ENCODE results near the gene ALCAM. TPM values are rescaled to one million over a fixed set of nuclear protein-coding genes. Genes with fewer than 3 reads are reported as not detected.

ALCAM gene
- total RNA-seq, 1 donor from 2014 or later = 26.5 TPM

DNA sequence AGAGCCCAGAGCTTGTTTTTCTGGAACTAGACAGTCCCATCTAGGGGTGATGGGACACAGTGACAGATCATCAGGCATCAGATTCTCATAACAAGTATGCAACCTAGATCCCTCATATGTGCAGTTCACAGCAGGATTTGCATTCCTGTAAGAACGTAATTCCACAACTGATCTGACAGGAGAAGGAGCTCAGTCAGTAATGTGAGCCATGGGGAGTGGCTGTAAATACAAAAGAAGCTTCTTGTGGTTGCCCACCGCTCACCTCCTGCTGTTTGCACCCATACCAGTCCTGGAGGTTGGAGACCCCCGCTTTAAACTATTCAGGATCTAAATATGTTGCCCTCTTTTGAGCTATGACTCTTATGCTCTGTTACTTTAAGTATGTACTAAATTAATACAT is 167.3 kb downstream of the ALCAM start:
- H3K9me3 Mint-ChIP-seq = no peaks in the 10 kb centered on the region
- no peak for DNase-seq
- H3K4me1 Mint-ChIP-seq = no peaks in the 10 kb centered on the region
- peaks cover 5% of the 10 kb centered on the region for H3K36me3 Mint-ChIP-seq (ENCODE audit: low read depth)
- no peak overlapping the region for H3K4me3 Mint-ChIP-seq
- H3K27me3 Mint-ChIP-seq = no peaks in the 10 kb centered on the region
- intact Hi-C loops (cut with micrococcal nuclease) = no loop called here
- H3K27ac Mint-ChIP-seq = no peak overlapping the region

DNA sequence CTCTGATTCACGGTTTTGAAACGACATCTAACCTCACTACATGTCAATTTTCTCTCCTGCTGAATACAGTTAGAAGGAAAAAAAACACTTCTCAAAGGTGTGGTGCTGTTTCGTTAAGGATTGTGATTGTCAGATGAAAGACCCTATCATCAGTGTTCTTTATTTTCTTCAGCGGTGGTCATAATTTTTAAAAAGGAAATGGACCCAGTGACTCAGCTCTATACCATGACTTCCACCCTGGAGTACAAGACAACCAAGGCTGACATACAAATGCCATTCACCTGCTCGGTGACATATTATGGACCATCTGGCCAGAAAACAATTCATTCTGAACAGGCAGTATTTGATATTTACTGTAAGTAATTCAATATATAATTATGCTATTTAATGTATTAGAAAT is 167.8 kb downstream of the ALCAM start:
- intact Hi-C loops (cut with micrococcal nuclease) = no loop called here
- Mint-ChIP-seq H3K4me3 (no peak overlapping the region), H3K27ac (no peak overlapping the region), H3K9me3 (no peaks in the 10 kb centered on the region), H3K27me3 (no peaks in the 10 kb centered on the region), H3K36me3 (ENCODE audit: low read depth) (peaks cover 5% of the 10 kb centered on the region), H3K4me1 (no peaks in the 10 kb centered on the region)
- DNase-seq = no peak

DNA sequence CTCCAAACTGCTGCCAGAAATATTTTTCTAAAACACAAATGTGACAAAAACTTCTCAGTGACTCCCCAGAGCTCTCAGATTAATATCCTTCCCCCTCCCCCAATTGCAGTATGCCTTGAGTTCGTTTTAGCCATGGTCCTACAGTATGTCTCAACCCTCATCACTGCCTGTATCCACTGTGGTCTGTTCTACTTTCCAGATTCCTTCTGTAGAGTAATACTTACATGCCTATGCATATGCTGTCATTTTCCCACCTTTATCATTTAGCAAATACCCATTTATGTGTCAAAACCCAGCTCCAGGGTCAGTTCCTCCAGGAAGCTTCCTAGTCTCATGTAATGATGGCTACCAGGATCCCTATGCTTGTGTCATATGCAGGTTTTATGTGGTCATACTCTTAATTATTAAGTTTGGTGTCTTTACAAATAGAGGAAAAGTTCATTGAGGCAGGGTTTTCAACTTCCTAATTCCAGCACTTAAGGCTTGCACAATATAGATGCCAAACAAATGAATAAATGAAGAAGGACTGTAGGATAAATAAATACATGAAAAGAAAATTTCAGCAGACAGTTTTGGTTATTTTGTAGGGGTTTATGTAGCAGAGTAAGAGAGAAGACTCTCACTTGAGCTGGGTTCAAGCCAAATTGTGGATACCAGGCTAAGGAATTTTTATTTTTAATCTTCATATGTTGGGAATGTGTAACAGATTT is 170.8 kb downstream of the ALCAM start:
- intact Hi-C loops (cut with micrococcal nuclease) = no loop called here
- H3K4me3 Mint-ChIP-seq = no peak overlapping the region
- H3K4me1 Mint-ChIP-seq = no peaks in the 10 kb centered on the region
- no peaks in the 10 kb centered on the region for H3K27me3 Mint-ChIP-seq
- H3K9me3 Mint-ChIP-seq = no peaks in the 10 kb centered on the region
- H3K27ac Mint-ChIP-seq = no peak overlapping the region
- DNase-seq = no peak
- peaks cover 10% of the 10 kb centered on the region for H3K36me3 Mint-ChIP-seq (ENCODE audit: low read depth)

DNA sequence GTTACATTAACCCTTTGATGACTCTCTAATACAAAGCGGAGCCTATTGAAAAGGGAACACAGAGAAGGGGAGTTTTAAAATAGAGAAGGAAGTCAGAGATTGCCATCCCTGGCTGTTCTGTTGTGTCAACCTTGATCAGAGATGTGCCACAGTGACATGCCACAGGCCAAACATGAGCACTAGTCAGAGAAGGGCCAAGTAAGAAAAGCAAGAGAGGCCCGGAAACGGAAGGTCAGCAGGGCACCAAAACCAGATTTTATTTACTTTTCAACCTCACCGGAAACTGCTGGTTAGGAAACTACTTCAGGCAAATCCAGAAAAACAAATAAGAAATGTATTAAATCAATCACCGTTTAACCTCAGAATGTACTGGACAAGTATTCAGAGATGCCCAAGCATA is 171.8 kb downstream of the ALCAM start:
- no peaks in the 10 kb centered on the region for H3K9me3 Mint-ChIP-seq

DNA sequence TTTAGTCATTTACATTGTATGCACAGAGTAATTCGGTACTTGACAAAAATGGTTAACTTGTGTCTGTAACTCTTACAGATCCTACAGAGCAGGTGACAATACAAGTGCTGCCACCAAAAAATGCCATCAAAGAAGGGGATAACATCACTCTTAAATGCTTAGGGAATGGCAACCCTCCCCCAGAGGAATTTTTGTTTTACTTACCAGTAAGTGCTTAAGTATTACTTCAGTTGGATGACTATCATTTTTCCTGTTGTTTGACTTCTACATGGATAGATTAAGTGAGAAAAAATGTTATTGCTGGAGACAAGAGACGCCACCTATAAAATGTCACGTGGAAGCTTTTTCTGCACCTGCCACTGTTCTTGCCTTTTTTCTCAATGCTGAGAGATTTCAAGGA is 173.2 kb downstream of the ALCAM start:
- peaks cover 23% of the 10 kb centered on the region for H3K36me3 Mint-ChIP-seq (ENCODE audit: low read depth)
- H3K27me3 Mint-ChIP-seq = no peaks in the 10 kb centered on the region
- no peaks in the 10 kb centered on the region for H3K4me1 Mint-ChIP-seq
- intact Hi-C loops (cut with micrococcal nuclease) = no loop called here
- no peak overlapping the region for H3K4me3 Mint-ChIP-seq
- no peak overlapping the region for H3K27ac Mint-ChIP-seq
- no peaks in the 10 kb centered on the region for H3K9me3 Mint-ChIP-seq
- no peak for DNase-seq

More for the DNA sequence above, 171.8 kb downstream of the ALCAM start:
- H3K36me3 Mint-ChIP-seq (ENCODE audit: low read depth) = peaks cover 15% of the 10 kb centered on the region
- H3K4me3 Mint-ChIP-seq = no peak overlapping the region
- intact Hi-C loops (cut with micrococcal nuclease) = no loop called here
- no peak for DNase-seq
- no peaks in the 10 kb centered on the region for H3K27me3 Mint-ChIP-seq
- no peak overlapping the region for H3K27ac Mint-ChIP-seq
- no peaks in the 10 kb centered on the region for H3K4me1 Mint-ChIP-seq

DNA sequence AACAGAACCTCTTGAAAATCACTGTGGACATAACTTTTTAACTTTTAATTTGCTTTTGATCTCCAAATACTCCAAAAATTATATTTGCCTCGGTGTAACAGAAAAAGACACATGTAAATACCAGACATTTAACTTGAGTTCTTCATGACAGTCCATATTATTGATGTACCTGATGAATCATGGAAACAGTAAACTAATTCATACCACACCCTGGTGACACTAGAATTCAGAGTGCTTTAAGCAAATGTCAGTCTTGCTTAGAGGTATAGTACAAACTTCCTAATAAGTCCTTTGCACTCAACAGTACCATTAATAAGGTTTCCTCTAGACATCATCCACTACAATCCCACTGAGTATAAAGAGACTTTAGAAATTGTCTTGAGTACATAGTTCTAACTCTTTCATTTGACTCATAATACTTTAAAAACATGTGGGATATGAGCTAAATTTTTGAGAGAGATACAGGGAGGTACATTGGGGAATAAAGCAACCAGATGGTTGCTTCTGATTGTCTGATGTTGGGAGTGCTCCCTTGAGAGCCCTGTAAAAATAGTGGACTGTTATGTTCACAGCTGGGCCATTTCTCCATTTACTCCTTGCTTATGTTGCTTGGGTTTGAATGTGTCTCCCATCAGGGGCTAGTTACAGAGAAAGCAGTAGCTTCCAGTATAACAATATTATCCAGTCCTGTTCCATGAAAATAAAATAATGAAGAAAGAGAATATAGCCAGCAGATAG is 175.7 kb downstream of the ALCAM start:
- no peak for DNase-seq
- H3K9me3 Mint-ChIP-seq = no peaks in the 10 kb centered on the region
- H3K36me3 Mint-ChIP-seq (ENCODE audit: low read depth) = peaks cover 30% of the 10 kb centered on the region
- no peak overlapping the region for H3K27ac Mint-ChIP-seq
- intact Hi-C loops (cut with micrococcal nuclease) = no loop called here
- H3K4me3 Mint-ChIP-seq = no peak overlapping the region
- no peaks in the 10 kb centered on the region for H3K27me3 Mint-ChIP-seq
- H3K4me1 Mint-ChIP-seq = no peaks in the 10 kb centered on the region

DNA sequence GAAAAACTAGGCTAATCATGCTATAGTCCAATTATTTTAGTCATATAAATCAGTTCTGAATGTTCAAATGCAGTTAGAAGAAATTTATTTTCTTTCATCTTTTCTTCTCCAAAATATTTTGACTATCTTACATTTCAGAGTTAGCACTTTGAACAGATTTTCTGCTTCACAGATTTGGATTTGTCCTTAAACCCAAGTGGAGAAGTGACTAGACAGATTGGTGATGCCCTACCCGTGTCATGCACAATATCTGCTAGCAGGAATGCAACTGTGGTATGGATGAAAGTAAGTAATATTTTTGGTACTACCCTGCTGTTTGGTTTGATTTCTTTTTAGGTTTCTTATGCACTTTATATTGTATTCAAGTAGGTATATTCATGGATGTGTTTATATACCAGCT is 178.3 kb downstream of the ALCAM start:
- no peak overlapping the region for H3K4me3 Mint-ChIP-seq
- H3K27ac Mint-ChIP-seq = no peak overlapping the region
- intact Hi-C loops (cut with micrococcal nuclease) = no loop called here

DNA sequence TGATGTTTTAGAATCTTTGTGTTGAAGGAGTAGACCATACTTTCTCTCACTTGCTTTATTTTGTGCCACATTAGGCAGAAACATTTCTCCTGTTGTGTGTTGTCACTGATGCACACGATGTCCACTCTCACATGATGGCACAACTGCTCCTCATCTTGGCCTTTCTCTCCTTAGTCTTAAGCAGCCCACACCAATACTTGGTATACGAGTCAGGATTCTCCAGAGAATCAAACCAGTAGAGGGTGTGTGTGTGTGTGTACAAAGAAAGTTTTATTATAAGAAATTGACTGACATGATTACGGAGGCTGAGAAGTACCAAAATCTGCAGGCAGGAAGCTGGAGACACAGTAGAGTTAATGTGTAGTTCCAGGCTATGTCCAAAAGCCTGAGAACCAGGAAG is 187.1 kb downstream of the ALCAM start:
- H3K27ac Mint-ChIP-seq = no peak overlapping the region
- H3K9me3 Mint-ChIP-seq = peaks cover 3% of the 10 kb centered on the region

More for the DNA sequence above, 178.3 kb downstream of the ALCAM start:
- H3K9me3 Mint-ChIP-seq = peaks cover 3% of the 10 kb centered on the region
- H3K36me3 Mint-ChIP-seq (ENCODE audit: low read depth) = peaks cover 37% of the 10 kb centered on the region
- DNase-seq = no peak
- no peaks in the 10 kb centered on the region for H3K27me3 Mint-ChIP-seq
- no peaks in the 10 kb centered on the region for H3K4me1 Mint-ChIP-seq

DNA sequence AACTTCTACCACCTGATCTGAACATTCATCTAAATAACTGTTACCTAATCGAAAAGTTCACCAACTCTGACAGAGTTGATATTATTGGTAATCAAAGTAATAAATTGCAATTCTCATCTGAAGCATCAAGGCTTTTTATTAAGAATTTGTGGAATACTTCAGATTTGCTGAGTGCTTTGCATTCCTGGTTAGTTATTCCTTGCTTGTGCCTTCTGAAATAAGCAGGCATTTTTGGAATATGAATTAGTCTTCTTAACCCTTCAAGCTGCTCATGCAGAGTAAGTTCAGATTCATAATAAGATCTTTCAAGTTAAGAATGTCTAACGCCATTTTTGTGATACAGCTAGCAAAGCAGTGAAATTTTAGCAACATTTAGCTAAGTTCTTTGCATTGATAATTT is 188.5 kb downstream of the ALCAM start:
- DNase-seq = no peak
- Mint-ChIP-seq H3K27ac (no peak overlapping the region), H3K27me3 (no peaks in the 10 kb centered on the region), H3K36me3 (ENCODE audit: low read depth) (peaks cover 18% of the 10 kb centered on the region), H3K9me3 (no peaks in the 10 kb centered on the region), H3K4me1 (no peaks in the 10 kb centered on the region), H3K4me3 (no peak overlapping the region)
- intact Hi-C loops (cut with micrococcal nuclease) = no loop called here

More for the DNA sequence above, 187.1 kb downstream of the ALCAM start:
- Mint-ChIP-seq H3K27me3 (no peaks in the 10 kb centered on the region), H3K4me1 (no peaks in the 10 kb centered on the region), H3K4me3 (no peak overlapping the region), H3K36me3 (ENCODE audit: low read depth) (peaks cover 22% of the 10 kb centered on the region)
- intact Hi-C loops (cut with micrococcal nuclease) = no loop called here
- no peak for DNase-seq

DNA sequence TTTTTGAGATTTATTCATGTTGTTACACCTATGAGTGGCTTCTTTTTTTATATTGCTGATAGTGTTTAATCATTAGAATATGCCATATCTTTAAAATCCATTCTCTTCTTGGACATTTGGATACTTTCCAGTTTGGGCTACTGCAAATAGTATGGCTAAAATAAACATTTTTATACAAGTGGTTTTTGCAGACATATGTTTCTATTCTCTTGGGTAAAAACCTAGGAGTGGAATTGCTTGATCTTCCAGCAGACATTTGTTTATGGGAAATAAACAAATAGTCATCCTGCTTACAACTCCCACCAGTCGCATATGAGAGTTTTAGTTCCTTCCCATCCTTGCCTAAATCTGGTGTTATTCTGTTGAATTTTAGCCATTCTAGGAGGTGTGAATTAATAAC is 193.1 kb downstream of the ALCAM start:
- no peaks in the 10 kb centered on the region for H3K4me1 Mint-ChIP-seq
- no peak overlapping the region for H3K4me3 Mint-ChIP-seq
- no peak overlapping the region for H3K27ac Mint-ChIP-seq
- H3K9me3 Mint-ChIP-seq = no peaks in the 10 kb centered on the region
- no peak for DNase-seq
- no peaks in the 10 kb centered on the region for H3K27me3 Mint-ChIP-seq
- intact Hi-C loops (cut with micrococcal nuclease) = no loop called here
- no peaks in the 10 kb centered on the region for H3K36me3 Mint-ChIP-seq (ENCODE audit: low read depth)

DNA sequence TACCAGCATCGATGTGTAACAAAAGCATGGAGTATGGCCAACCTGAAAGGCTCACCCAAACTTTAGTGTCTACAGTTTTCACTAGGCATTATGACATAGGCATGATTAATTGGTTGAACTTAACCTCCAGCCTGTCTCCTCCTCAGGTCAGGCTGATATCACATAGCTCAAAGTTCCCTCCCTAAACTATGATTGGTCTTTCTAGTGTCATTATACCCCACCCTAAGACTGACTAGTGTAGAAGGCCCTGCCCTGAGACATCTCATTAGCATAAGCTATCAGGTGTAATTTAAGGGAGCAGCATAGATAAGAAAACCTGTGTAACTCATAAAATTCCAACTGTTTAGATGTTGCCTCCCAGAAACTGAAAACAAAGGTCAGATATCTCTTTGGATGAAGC is 195.2 kb downstream of the ALCAM start:
- Mint-ChIP-seq H3K4me1 (no peaks in the 10 kb centered on the region), H3K27me3 (no peaks in the 10 kb centered on the region), H3K27ac (no peak overlapping the region), H3K9me3 (no peaks in the 10 kb centered on the region), H3K36me3 (ENCODE audit: low read depth) (no peaks in the 10 kb centered on the region), H3K4me3 (no peak overlapping the region)
- intact Hi-C loops (cut with micrococcal nuclease) = no loop called here
- DNase-seq = no peak

DNA sequence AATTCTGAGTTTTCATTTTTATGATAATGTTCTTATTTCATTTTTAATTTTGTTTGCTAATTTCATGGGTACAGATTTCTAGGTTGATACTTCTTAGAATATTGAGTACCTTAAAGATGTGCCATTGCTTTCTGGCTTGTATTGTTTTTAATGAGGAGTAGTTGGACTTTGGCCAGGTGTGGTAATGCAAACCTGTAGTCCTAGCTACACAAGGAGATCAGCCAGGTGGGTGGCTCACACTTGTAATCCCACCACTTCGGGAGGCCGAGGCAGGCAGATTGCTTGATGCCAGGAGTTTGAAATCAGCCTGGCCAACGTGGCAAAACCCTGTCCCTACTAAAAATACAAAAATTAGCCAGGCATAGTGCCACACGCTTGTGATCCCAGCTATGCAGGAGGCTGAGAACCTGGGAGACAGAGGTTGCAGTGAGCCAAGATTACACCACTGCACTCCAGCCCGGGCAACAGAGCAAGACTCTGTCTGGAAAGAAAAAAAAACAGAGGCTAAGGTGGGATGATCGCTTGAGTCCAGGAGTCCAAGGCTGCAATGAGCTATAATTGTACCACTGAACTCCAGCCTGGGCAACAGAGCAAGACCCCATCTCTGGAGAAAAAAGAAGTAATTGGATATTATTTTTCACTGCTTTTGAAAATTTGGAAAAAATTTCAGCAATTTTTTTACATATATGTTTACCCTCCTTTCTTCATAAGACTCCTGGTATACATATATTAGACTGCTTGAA is 198.0 kb downstream of the ALCAM start:
- Mint-ChIP-seq H3K4me3 (no peak overlapping the region), H3K36me3 (ENCODE audit: low read depth) (peaks cover 2% of the 10 kb centered on the region), H3K27ac (no peak overlapping the region), H3K27me3 (no peaks in the 10 kb centered on the region), H3K9me3 (no peaks in the 10 kb centered on the region), H3K4me1 (no peaks in the 10 kb centered on the region)
- intact Hi-C loops (cut with micrococcal nuclease) = no loop called here
- no peak for DNase-seq

DNA sequence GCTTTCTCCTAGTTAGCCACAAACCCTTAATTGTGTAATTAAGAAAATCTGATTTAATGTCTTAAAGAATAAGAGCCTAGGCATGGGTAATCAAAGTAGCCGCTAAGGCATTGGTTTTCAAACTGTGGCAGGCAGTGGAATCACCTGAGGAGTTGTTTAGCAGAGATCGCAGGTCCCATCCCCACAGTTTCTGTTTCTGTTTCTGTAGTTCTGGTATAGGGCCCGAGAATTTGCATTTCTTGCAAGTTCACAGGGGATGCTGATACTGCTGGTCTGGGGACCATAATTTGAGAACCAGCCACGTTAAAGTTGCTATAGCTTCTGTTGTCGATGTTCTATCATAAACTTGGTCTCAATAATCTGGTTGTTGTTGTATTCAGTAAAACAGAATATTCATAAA is 204.3 kb downstream of the ALCAM start:
- Mint-ChIP-seq H3K4me3 (no peak overlapping the region), H3K27ac (no peak overlapping the region), H3K27me3 (no peaks in the 10 kb centered on the region), H3K9me3 (no peaks in the 10 kb centered on the region), H3K36me3 (ENCODE audit: low read depth) (peaks cover 13% of the 10 kb centered on the region), H3K4me1 (no peaks in the 10 kb centered on the region)
- DNase-seq = no peak
- intact Hi-C loops (cut with micrococcal nuclease) = no loop called here

DNA sequence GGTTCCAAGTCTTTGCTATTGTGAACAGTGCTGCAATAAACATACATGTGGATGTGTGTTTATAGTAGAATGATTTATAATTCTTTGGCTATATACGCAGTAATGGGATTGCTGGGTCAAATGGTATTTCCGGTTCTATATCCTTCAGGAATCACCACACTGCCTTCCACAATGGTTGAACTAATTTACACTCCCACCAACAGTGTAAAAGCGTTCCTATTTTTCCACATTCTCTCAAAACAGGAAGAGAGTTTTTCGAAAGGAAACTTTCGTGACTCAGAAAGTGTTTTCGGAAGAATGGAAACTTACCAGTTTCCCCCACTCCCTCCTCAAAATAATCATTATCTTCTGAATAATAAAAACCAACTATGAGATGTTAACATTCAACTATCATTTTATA is 205.8 kb downstream of the ALCAM start:
- Mint-ChIP-seq H3K9me3 (no peaks in the 10 kb centered on the region), H3K4me3 (no peak overlapping the region), H3K27me3 (no peaks in the 10 kb centered on the region), H3K27ac (no peak overlapping the region), H3K4me1 (no peaks in the 10 kb centered on the region), H3K36me3 (ENCODE audit: low read depth) (peaks cover 13% of the 10 kb centered on the region)
- DNase-seq = no peak
- intact Hi-C loops (cut with micrococcal nuclease) = no loop called here
